Thoracic aorta (tissue), 2 donors: ENCODE results near the gene SEC61A2. TPM values are rescaled to one million over a fixed set of nuclear protein-coding genes. Genes with fewer than 3 reads are reported as not detected.
"Not testable (repeated sequence)": the region's sequence is repeated elsewhere in the genome, so short reads cannot be mapped to it uniquely, and the experiment has no call there.

ENCODE experiments used
- ATAC-seq: fragments of 150-250 bp; one replicate; pipeline ENCODE4 v1.8.0; 2017; ENCODE audit warnings: low read depth; ENCODE audit not compliant: insufficient number of reproducible peaks, low FRiP score
- DNase-seq: peaks from one replicate; pipeline ENCODE4 v3.0.0-alpha.2; 2020; ENCODE audit warnings: low spot score
- H3K27ac ChIP-seq, 2 donors: fragments of 200-600 bp; sonication (generic); 1 replicate in 1 of 2; 2 replicates in 1 of 2; pipeline ENCODE4 v1.5.1; 2016; ENCODE audit warnings: mild to moderate bottlenecking in 2 of 2, moderate library complexity in 2 of 2
- H3K27me3 ChIP-seq: fragments of 200-600 bp; sonication (generic); replicated peaks from 2 replicates; pipeline ENCODE4 v1.6.0; 2016; ENCODE audit warnings: mild to moderate bottlenecking; ENCODE audit not compliant: insufficient read depth
- H3K36me3 ChIP-seq: fragments of 200-600 bp; sonication (generic); one replicate; pipeline ENCODE4 v1.5.1; 2016
- H3K4me1 ChIP-seq, 2 donors: fragments of 200-600 bp; sonication (generic); 1 replicate in 1 of 2; 2 replicates in 1 of 2; pipeline versions ENCODE4 v1.5.1 to v1.6.0; 2016; ENCODE audit warnings: low read depth in 2 of 2, mild to moderate bottlenecking in 1 of 2; ENCODE audit not compliant: control insufficient read depth in 1 of 2
- H3K4me3 ChIP-seq: fragments of 200-600 bp; sonication (generic); 2 replicates; pipeline ENCODE4 v1.5.1; 2016; ENCODE audit warnings: mild to moderate bottlenecking
- H3K9me3 ChIP-seq: fragments of 200-600 bp; sonication (generic); 2 replicates; pipeline ENCODE4 v1.5.1; 2016
- CTCF ChIP-seq: fragments of 200-600 bp; sonication (generic); IDR thresholded peaks from one replicate; pipeline ENCODE4 v1.5.1; 2019; ENCODE audit warnings: antibody characterized with exemption
- total RNA-seq, 2 donors: library from RNA; depleted of rRNA; stranded (reverse); fragments of >200 nt; gene quantifications; one replicate each; pipeline versions ENCODE4 v1.1.0 to v1.2.3, GENCODE V29; 2016

SEC61A2 gene
- total RNA-seq = 10 to 100 TPM in 1 of 2 donors, 1 to 10 TPM in 1; 3.5 to 15.4 TPM

- Histone ChIP-seq H3K27ac (peak within 1 kb of the TSS; percentile 85), H3K27me3 (no peaks in the 10 kb centered on the region), H3K4me3 (peak within 1 kb of the TSS; percentile 98), H3K4me1 (peaks cover 0 to 9% of the 10 kb centered on the region in 2 donors), H3K36me3 (no peaks in the 10 kb centered on the region), H3K9me3 (no peaks in the 10 kb centered on the region)
- ATAC-seq (peak; percentile 94), DNase-seq (peak; percentile 64)
- no peak for TF ChIP-seq CTCF
Observed at GRCh38 chr10:12129222-12130111, at the start of gene SEC61A2. Gene SEC61A2 (plus strand): TSS chr10:12129677. CDS start chr10:12129788, 111 bp downstream.

GRCh38 chr10:12081470-12081869, 48.0 kb upstream of the SEC61A2 start:
- no peak for TF ChIP-seq CTCF
- Histone ChIP-seq H3K36me3 (peaks cover 31% of the 10 kb centered on the region), H3K9me3 (no peaks in the 10 kb centered on the region), H3K27ac (no peak overlapping the region), H3K4me1 (no peaks in the 10 kb centered on the region), H3K27me3 (no peaks in the 10 kb centered on the region), H3K4me3 (no peak overlapping the region)
- ATAC-seq = no peak
- no peak for DNase-seq

GRCh38 chr10:12081879-12082557, 47.5 kb upstream of the SEC61A2 start:
- H3K4me3 ChIP-seq = no peak overlapping the region
- no peaks in the 10 kb centered on the region for H3K4me1 ChIP-seq
- peaks cover 37% of the 10 kb centered on the region for H3K36me3 ChIP-seq
- H3K9me3 ChIP-seq = no peaks in the 10 kb centered on the region
- no peak for DNase-seq
- no peaks in the 10 kb centered on the region for H3K27me3 ChIP-seq
- no peak for ATAC-seq
- H3K27ac ChIP-seq = no peak overlapping the region
- no peak for TF ChIP-seq CTCF

- TF ChIP-seq CTCF = no peak
- no peak for DNase-seq
- H3K4me1 ChIP-seq = no peaks in the 10 kb centered on the region
Observed at GRCh38 chr10:12088919-12089318, 40.6 kb upstream of the SEC61A2 start.

GRCh38 chr10:12091421-12091820, 38.1 kb upstream of the SEC61A2 start:
- ATAC-seq (no peak), DNase-seq (no peak)
- H3K36me3 ChIP-seq = peaks cover 22% of the 10 kb centered on the region

More at GRCh38 chr10:12088919-12089318, 40.6 kb upstream of the SEC61A2 start:
- Histone ChIP-seq H3K9me3 (no peaks in the 10 kb centered on the region), H3K27ac (no peak overlapping the region), H3K36me3 (peaks cover 36% of the 10 kb centered on the region), H3K4me3 (no peak overlapping the region), H3K27me3 (no peaks in the 10 kb centered on the region)
- ATAC-seq = no peak

GRCh38 chr10:12097361-12097760, 32.1 kb upstream of the SEC61A2 start:
- not testable (repeated sequence) for H3K4me3 ChIP-seq, ATAC-seq, H3K4me1 ChIP-seq, DNase-seq, H3K27ac ChIP-seq, H3K27me3 ChIP-seq, H3K9me3 ChIP-seq
- peaks cover 43% of the 10 kb centered on the region for H3K36me3 ChIP-seq

More at GRCh38 chr10:12091421-12091820, 38.1 kb upstream of the SEC61A2 start:
- H3K27ac ChIP-seq = no peak overlapping the region
- no peak for TF ChIP-seq CTCF
- H3K27me3 ChIP-seq = no peaks in the 10 kb centered on the region
- no peak overlapping the region for H3K4me3 ChIP-seq
- no peaks in the 10 kb centered on the region for H3K9me3 ChIP-seq
- no peaks in the 10 kb centered on the region for H3K4me1 ChIP-seq
